ENCODE results near the gene ZCCHC24. TPM values are rescaled to one million over a fixed set of nuclear protein-coding genes. Genes with fewer than 3 reads are reported as not detected.

ZCCHC24 gene
- polyA plus RNA-seq, 3 donors, result 3.9 to 5.0 (median 4.0) TPM

DNA sequence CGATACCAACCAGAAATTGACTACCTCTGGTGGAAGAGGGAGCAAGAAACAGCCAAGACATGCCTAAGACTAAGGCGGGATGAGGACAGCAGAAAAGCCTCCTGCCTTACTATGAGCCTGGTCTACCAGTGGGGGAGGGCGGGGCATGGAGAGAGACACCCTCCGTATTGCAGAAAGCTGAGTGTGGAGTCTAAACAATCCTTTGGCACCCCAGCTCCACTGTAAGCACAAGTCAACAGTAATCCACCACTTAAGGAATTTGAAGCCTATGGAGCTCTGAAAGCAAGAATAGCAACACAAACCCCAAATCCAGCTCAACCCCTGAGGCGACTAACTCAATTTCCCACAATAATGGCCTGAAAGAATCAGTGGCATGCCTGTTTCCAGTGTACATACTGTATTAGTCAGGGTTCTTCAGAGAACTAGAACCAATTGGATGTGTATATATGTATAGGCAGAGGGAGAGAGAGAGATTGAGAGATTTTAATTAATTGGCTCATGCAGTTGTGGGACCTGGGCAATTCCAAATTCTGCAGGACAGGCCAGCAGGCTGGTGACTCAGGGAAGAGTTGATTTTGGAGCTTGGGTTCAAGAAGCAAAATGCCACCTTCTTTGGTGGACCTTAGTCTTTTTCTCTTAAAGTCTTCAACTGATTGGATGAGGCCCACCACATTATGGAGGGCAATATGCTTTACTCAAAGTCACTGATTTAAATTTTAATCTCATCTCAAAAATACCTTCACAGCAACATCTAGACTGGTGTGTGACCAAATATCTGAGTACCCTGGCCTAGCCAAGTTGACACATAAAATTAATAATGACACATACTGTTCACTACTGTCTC is 84.7 kb downstream of the ZCCHC24 start:
- no peak overlapping the region for H3K27ac ChIP-seq (ENCODE audit: low read depth in 1 of 2, low read length in 2 of 2)
- peaks cover 3 to 9% (median 4%) of the 10 kb centered on the region in 3 donors for H3K27me3 Mint-ChIP-seq (ENCODE audit: low read depth in 3 of 3)

GRCh38 chr10:79359816-79360498 is 85.5 kb downstream of the ZCCHC24 start:
- H3K36me3 Mint-ChIP-seq, result peaks cover 21 to 27% of the 10 kb centered on the region in 2 donors
- peak in 1 of 3 donors; percentile 11 for DNase-seq
- Histone ChIP-seq H3K27me3 (ENCODE audit: control insufficient read depth in 2 of 2, insufficient read depth in 2 of 2, low read length in 2 of 2) (no peaks in the 10 kb centered on the region), H3K4me2 (replicated peaks; ENCODE audit: extremely low read depth, low read length, poor library complexity, severe bottlenecking) (no peak overlapping the region), H3K9ac (ENCODE audit: insufficient read depth, low read length, poor library complexity, severe bottlenecking) (no peak overlapping the region), H3K36me3 (replicated peaks in 1 of 2; ENCODE audit: control insufficient read depth in 1 of 2, insufficient read depth in 2 of 2, low read length in 2 of 2) (peaks cover 8% of the 10 kb centered on the region in 2 donors), H3K9me3 (replicated peaks in 1 of 2; ENCODE audit: control insufficient read depth in 1 of 2, insufficient read depth in 1 of 2, low read length in 2 of 2) (no peaks in the 10 kb centered on the region), H3K4me1 (ENCODE audit: control insufficient read depth in 1 of 2, insufficient read depth in 2 of 2, low read length in 2 of 2) (peaks cover 16 to 19% of the 10 kb centered on the region in 2 donors), H3K79me2 (ENCODE audit: insufficient read depth, low read length) (peaks cover 7% of the 10 kb centered on the region), H4K20me1 (ENCODE audit: insufficient read depth, low read length) (peaks cover 23% of the 10 kb centered on the region), H3K4me3 (replicated peaks in 1 of 3; ENCODE audit: low read depth in 2 of 3, low read length in 3 of 3) (no peak overlapping the region), H2AFZ (ENCODE audit: insufficient read depth, low read depth, low read length, poor library complexity, severe bottlenecking) (no peak overlapping the region), H3K27ac (ENCODE audit: low read depth in 1 of 2, low read length in 2 of 2) (no peak overlapping the region)
- peaks cover 0 to 3% (median 0%) of the 10 kb centered on the region in 7 donors for H3K9me3 Mint-ChIP-seq
- H3K27ac Mint-ChIP-seq, result no peak overlapping the region
- intact Hi-C loops (cut with micrococcal nuclease), result loop anchor here in 1 of 2 donors (10.0 kb wide), 1 partner anchor 115 kb away; no protein-coding TSS in a partner anchor
- H3K4me3 Mint-ChIP-seq, result no peak overlapping the region
- TF ChIP-seq, protein P1, sequence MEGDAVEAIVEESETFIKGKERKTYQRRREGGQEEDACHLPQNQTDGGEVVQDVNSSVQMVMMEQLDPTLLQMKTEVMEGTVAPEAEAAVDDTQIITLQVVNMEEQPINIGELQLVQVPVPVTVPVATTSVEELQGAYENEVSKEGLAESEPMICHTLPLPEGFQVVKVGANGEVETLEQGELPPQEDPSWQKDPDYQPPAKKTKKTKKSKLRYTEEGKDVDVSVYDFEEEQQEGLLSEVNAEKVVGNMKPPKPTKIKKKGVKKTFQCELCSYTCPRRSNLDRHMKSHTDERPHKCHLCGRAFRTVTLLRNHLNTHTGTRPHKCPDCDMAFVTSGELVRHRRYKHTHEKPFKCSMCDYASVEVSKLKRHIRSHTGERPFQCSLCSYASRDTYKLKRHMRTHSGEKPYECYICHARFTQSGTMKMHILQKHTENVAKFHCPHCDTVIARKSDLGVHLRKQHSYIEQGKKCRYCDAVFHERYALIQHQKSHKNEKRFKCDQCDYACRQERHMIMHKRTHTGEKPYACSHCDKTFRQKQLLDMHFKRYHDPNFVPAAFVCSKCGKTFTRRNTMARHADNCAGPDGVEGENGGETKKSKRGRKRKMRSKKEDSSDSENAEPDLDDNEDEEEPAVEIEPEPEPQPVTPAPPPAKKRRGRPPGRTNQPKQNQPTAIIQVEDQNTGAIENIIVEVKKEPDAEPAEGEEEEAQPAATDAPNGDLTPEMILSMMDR (IDR thresholded peaks at IDR 0.05), result no peak
- peaks cover 27% of the 10 kb centered on the region for H3K4me1 Mint-ChIP-seq
- WGBS (ENCODE audit: insufficient coverage), result 31% methylated on average over 4 of the region's 6 CpGs
- peaks cover 3 to 6% (median 4%) of the 10 kb centered on the region in 3 donors for H3K27me3 Mint-ChIP-seq (ENCODE audit: low read depth in 3 of 3)

More for the DNA sequence above, 84.7 kb downstream of the ZCCHC24 start:
- H3K4me3 ChIP-seq (replicated peaks in 1 of 3; ENCODE audit: low read depth in 2 of 3, low read length in 3 of 3), result no peak overlapping the region
- TF ChIP-seq, protein P1 (IDR thresholded peaks at IDR 0.05), result no peak
- H3K4me1 ChIP-seq (ENCODE audit: control insufficient read depth in 1 of 2, insufficient read depth in 2 of 2, low read length in 2 of 2), result peaks cover 8 to 12% of the 10 kb centered on the region in 2 donors
- H3K9ac ChIP-seq (ENCODE audit: insufficient read depth, low read length, poor library complexity, severe bottlenecking), result no peak overlapping the region
- H4K20me1 ChIP-seq (ENCODE audit: insufficient read depth, low read length), result peaks cover 15% of the 10 kb centered on the region
- Mint-ChIP-seq H3K4me1 (peaks cover 19% of the 10 kb centered on the region), H3K4me3 (no peak overlapping the region), H3K9me3 (peaks cover 0 to 3% (median 0%) of the 10 kb centered on the region in 7 donors), H3K36me3 (peaks cover 13 to 20% of the 10 kb centered on the region in 2 donors), H3K27ac (no peak overlapping the region)
- H2AFZ ChIP-seq (ENCODE audit: insufficient read depth, low read depth, low read length, poor library complexity, severe bottlenecking), result no peak overlapping the region
- H3K9me3 ChIP-seq (replicated peaks in 1 of 2; ENCODE audit: control insufficient read depth in 1 of 2, insufficient read depth in 1 of 2, low read length in 2 of 2), result no peaks in the 10 kb centered on the region
- H3K4me2 ChIP-seq (replicated peaks; ENCODE audit: extremely low read depth, low read length, poor library complexity, severe bottlenecking), result no peak overlapping the region
- H3K79me2 ChIP-seq (ENCODE audit: insufficient read depth, low read length), result no peaks in the 10 kb centered on the region
- no CpG with 5 or more reads among the region's 5 CpGs for WGBS (ENCODE audit: insufficient coverage)
- intact Hi-C loops (cut with micrococcal nuclease), result no loop called here
- peak in 1 of 3 donors; percentile 6 for DNase-seq
- H3K27me3 ChIP-seq (ENCODE audit: control insufficient read depth in 2 of 2, insufficient read depth in 2 of 2, low read length in 2 of 2), result no peaks in the 10 kb centered on the region
- peaks cover under 1 to 3% of the 10 kb centered on the region in 2 donors for H3K36me3 ChIP-seq (replicated peaks in 1 of 2; ENCODE audit: control insufficient read depth in 1 of 2, insufficient read depth in 2 of 2, low read length in 2 of 2)

All from CD14-positive monocyte (primary cell).